WTC11 (cell line): ENCODE data around the gene GAB2. TPM values are rescaled to one million over a fixed set of nuclear protein-coding genes. Genes with fewer than 3 reads are reported as not detected.

Experiments
- ATAC-seq: fragments of 200-7000 bp; cut with Tn5 transposase; 2 replicates; pipeline ENCODE4 v1.10.0; 2021; ENCODE audit warnings: mild to moderate bottlenecking, moderate library complexity
- CTCF ChIA-PET: fragments of 300-600 bp; sonication (Branson Sonifier 250); formaldehyde crosslinking; loops from one replicate; lab custom pipeline; 2021; ENCODE audit warnings: antibody characterized with exemption; lab: Charles Lee
- POLR2A ChIA-PET: fragments of 350-600 bp; sonication (Branson Sonifier 250); formaldehyde crosslinking; loops from one replicate; lab custom pipeline; 2021; ENCODE audit warnings: antibody characterized with exemption; lab: Charles Lee
- DNase-seq: peaks from one replicate; pipeline ENCODE4 v3.0.0; 2021; ENCODE audit warnings: low spot score
- H3K27ac Mint-ChIP-seq: 2 replicates; pipeline ENCODE4 v1.8.0; 2021; ENCODE audit warnings: mixed read lengths
- H3K27me3 Mint-ChIP-seq: 2 replicates; pipeline ENCODE4 v1.8.0; 2021; ENCODE audit warnings: low read depth, mild to moderate bottlenecking, moderate library complexity, mixed read lengths
- H3K36me3 Mint-ChIP-seq: 2 replicates; pipeline ENCODE4 v1.8.0; 2021; ENCODE audit warnings: mixed read lengths
- H3K4me1 Mint-ChIP-seq: 2 replicates; pipeline ENCODE4 v1.8.0; 2022; ENCODE audit warnings: mixed read lengths
- H3K4me3 Mint-ChIP-seq: 2 replicates; pipeline ENCODE4 v1.8.0; 2021; ENCODE audit warnings: mild to moderate bottlenecking, moderate library complexity, mixed read lengths
- H3K9me3 Mint-ChIP-seq: 2 replicates; pipeline ENCODE4 v1.8.0; 2021; ENCODE audit warnings: mixed read lengths
- CREB1 ChIP-seq: sonication (generic); formaldehyde crosslinking; IDR thresholded peaks from 2 replicates; pipeline ENCODE4 v1.8.0; 2023; ENCODE audit warnings: mild to moderate bottlenecking, missing genetic modification reagents
- EMX1 ChIP-seq: fragments of 250-450 bp; sonication (Bioruptor Pico); IDR thresholded peaks from 2 replicates; pipeline ENCODE4 v1.8.0; 2021; ENCODE audit warnings: mild to moderate bottlenecking
- ETV6 ChIP-seq: sonication (generic); formaldehyde crosslinking; IDR thresholded peaks from 2 replicates; pipeline ENCODE4 v1.8.1; 2022; ENCODE audit warnings: mild to moderate bottlenecking, missing genetic modification reagents
- IRF2 ChIP-seq: sonication (generic); formaldehyde crosslinking; IDR thresholded peaks from 2 replicates; pipeline ENCODE4 v1.8.0; 2022; ENCODE audit warnings: low read depth, missing genetic modification reagents, borderline replicate concordance
- JAZF1 ChIP-seq: fragments of 250-450 bp; sonication (Bioruptor Pico); IDR thresholded peaks from 2 replicates; pipeline ENCODE4 v1.9.0; 2021; ENCODE audit warnings: moderate library complexity, mild to moderate bottlenecking, inconsistent platforms
- JUN ChIP-seq: sonication (generic); formaldehyde crosslinking; IDR thresholded peaks from 2 replicates; pipeline ENCODE4 v1.8.0; 2023; ENCODE audit warnings: mild to moderate bottlenecking, missing genetic modification reagents
- MXD4 ChIP-seq: fragments of 250-450 bp; sonication (Bioruptor Pico); IDR thresholded peaks from 2 replicates; pipeline ENCODE4 v1.8.0; 2021; ENCODE audit warnings: mild to moderate bottlenecking, moderate library complexity, borderline replicate concordance
- NFATC4 ChIP-seq: fragments of 250-450 bp; sonication (Bioruptor Pico); IDR thresholded peaks from 2 replicates; pipeline ENCODE4 v1.9.0; 2021; ENCODE audit warnings: mild to moderate bottlenecking
- NR1H2 ChIP-seq: sonication (generic); formaldehyde crosslinking; IDR thresholded peaks from 2 replicates; pipeline ENCODE4 v1.9.0; 2021; ENCODE audit warnings: mild to moderate bottlenecking, moderate library complexity, missing genetic modification reagents
- RORB ChIP-seq: fragments of 250-450 bp; sonication (Bioruptor Pico); IDR thresholded peaks from 2 replicates; pipeline ENCODE4 v1.9.0; 2021; ENCODE audit warnings: mild to moderate bottlenecking
- TCF7 ChIP-seq: sonication (generic); formaldehyde crosslinking; IDR thresholded peaks from 2 replicates; pipeline ENCODE4 v1.8.0; 2022; ENCODE audit warnings: mild to moderate bottlenecking, low read depth, missing genetic modification reagents, moderate library complexity
- TEAD1 ChIP-seq: sonication (generic); formaldehyde crosslinking; IDR thresholded peaks from 2 replicates; pipeline ENCODE4 v1.8.0; 2022; ENCODE audit warnings: mild to moderate bottlenecking, missing genetic modification reagents
- TEAD4 ChIP-seq: sonication (generic); formaldehyde crosslinking; IDR thresholded peaks from 2 replicates; pipeline ENCODE4 v1.8.0; 2022; ENCODE audit warnings: mild to moderate bottlenecking, missing genetic modification reagents
- TP53 ChIP-seq: sonication (generic); formaldehyde crosslinking; IDR thresholded peaks from 2 replicates; pipeline ENCODE4 v1.8.1; 2023; ENCODE audit warnings: mild to moderate bottlenecking, missing genetic modification reagents
- ZBTB21 ChIP-seq: sonication (generic); formaldehyde crosslinking; IDR thresholded peaks from 2 replicates; pipeline ENCODE4 v1.8.1; 2023; ENCODE audit warnings: mild to moderate bottlenecking, missing genetic modification reagents, borderline replicate concordance
- ZNF219 ChIP-seq: sonication (generic); formaldehyde crosslinking; IDR thresholded peaks from 2 replicates; pipeline ENCODE4 v1.8.0; 2023; ENCODE audit warnings: missing genetic modification reagents, mild to moderate bottlenecking, borderline replicate concordance
- ZNF317 ChIP-seq: sonication (generic); formaldehyde crosslinking; IDR thresholded peaks from 2 replicates; pipeline ENCODE4 v1.8.1; 2023; ENCODE audit warnings: low read depth, mild to moderate bottlenecking, moderate library complexity, missing genetic modification reagents, borderline replicate concordance
- ZNF416 ChIP-seq: fragments of 250-450 bp; sonication (Bioruptor Pico); IDR thresholded peaks from 2 replicates; pipeline ENCODE4 v1.9.0; 2021; ENCODE audit warnings: mild to moderate bottlenecking, inconsistent platforms
- ZNF671 ChIP-seq: fragments of 250-450 bp; sonication (Bioruptor Pico); IDR thresholded peaks from 2 replicates; pipeline ENCODE4 v1.8.0; 2021; ENCODE audit warnings: mild to moderate bottlenecking
- total RNA-seq: library from RNA; stranded (reverse); gene quantifications from 3 replicates; pipeline ENCODE4 v1.2.3, GENCODE V29; 2021
- TF ChIP-seq, protein P1 (sequence below): sonication (generic); formaldehyde crosslinking; IDR thresholded peaks from 2 replicates; pipeline ENCODE4 v1.8.0; 2022; ENCODE audit warnings: mild to moderate bottlenecking, missing genetic modification reagents
- TF ChIP-seq, protein P2 (sequence below): sonication (generic); formaldehyde crosslinking; IDR thresholded peaks from 2 replicates; pipeline ENCODE4 v1.8.1; 2023; ENCODE audit warnings: mild to moderate bottlenecking, missing genetic modification reagents
- TF ChIP-seq, protein P3 (sequence below): sonication (generic); formaldehyde crosslinking; conservative IDR thresholded peaks from 2 replicates; pipeline ENCODE4 v1.8.1; 2022; ENCODE audit warnings: mild to moderate bottlenecking, missing genetic modification reagents
- TF ChIP-seq, protein P4 (sequence below): sonication (generic); formaldehyde crosslinking; IDR thresholded peaks from 2 replicates; pipeline ENCODE4 v1.8.0; 2022; ENCODE audit warnings: mild to moderate bottlenecking, missing genetic modification reagents
- TF ChIP-seq, protein P5 (sequence below): sonication (generic); formaldehyde crosslinking; IDR thresholded peaks from 2 replicates; pipeline ENCODE4 v1.8.0; 2022; ENCODE audit warnings: missing genetic modification reagents
- TF ChIP-seq, protein P6 (sequence below): sonication (generic); formaldehyde crosslinking; IDR thresholded peaks from 2 replicates; pipeline ENCODE4 v1.8.0; 2022; ENCODE audit warnings: mild to moderate bottlenecking, missing genetic modification reagents

The GAB2 gene
- total RNA-seq, 1 experiment from 2014 or later: 10.6 TPM

DNA sequence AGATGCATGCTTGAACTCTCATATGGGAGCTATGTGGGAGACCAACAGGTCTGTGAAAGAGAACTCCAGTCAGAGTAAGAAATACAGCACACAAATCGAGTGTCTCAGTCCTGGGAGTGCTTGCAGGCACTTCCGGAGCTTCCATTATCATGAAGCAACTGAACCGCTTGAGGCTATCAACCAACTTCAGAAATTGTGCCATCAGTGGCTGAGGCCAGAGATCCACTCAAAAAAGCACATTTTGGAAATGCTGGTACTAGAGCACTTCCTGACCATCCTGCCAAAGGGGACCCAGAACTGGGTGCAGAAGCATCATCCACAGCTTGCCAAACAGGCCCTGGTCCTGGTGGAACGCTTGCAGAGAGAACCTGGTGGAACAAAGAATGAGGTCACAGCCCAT, 33.4 kb downstream of the GAB2 start (continued):
- TF ChIP-seq, protein P1, sequence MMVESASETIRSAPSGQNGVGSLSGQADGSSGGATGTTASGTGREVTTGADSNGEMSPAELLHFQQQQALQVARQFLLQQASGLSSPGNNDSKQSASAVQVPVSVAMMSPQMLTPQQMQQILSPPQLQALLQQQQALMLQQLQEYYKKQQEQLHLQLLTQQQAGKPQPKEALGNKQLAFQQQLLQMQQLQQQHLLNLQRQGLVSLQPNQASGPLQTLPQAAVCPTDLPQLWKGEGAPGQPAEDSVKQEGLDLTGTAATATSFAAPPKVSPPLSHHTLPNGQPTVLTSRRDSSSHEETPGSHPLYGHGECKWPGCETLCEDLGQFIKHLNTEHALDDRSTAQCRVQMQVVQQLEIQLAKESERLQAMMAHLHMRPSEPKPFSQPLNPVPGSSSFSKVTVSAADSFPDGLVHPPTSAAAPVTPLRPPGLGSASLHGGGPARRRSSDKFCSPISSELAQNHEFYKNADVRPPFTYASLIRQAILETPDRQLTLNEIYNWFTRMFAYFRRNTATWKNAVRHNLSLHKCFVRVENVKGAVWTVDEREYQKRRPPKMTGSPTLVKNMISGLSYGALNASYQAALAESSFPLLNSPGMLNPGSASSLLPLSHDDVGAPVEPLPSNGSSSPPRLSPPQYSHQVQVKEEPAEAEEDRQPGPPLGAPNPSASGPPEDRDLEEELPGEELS: no peak
- TF ChIP-seq, protein P2, sequence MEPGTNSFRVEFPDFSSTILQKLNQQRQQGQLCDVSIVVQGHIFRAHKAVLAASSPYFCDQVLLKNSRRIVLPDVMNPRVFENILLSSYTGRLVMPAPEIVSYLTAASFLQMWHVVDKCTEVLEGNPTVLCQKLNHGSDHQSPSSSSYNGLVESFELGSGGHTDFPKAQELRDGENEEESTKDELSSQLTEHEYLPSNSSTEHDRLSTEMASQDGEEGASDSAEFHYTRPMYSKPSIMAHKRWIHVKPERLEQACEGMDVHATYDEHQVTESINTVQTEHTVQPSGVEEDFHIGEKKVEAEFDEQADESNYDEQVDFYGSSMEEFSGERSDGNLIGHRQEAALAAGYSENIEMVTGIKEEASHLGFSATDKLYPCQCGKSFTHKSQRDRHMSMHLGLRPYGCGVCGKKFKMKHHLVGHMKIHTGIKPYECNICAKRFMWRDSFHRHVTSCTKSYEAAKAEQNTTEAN (CRISPR knock-in tag): no peak
- no peak for TF ChIP-seq TCF7 (CRISPR knock-in tag)
- TF ChIP-seq TEAD4: no peak
- no peak for TF ChIP-seq ZNF671 (CRISPR knock-in tag)
- no peak for TF ChIP-seq ZNF219 (CRISPR knock-in tag)
- no peak for TF ChIP-seq JAZF1 (CRISPR knock-in tag)
- TF ChIP-seq JUN: no peak

DNA sequence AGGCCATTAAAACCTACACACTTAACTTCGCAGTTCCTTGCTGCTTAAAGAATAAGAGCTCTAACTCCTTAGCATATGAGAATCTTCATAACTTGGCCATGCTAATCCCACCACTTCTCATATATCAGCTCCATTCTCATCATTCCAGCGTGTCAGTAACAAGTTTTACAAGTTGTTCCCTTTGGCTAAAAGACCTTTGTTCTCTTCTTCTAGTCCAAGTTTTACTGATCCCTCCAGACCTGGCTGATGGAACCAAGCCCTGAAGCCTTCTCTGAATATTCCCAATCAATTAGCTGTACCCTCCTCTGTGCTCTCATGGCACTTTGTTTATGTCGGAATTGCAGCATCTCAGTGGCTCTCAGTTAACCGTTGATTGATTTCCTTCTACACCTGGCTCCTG, 35.8 kb downstream of the GAB2 start:
- peaks cover 39% of the 10 kb centered on the region for H3K9me3 Mint-ChIP-seq
- POLR2A ChIA-PET: no interaction called here
- H3K4me1 Mint-ChIP-seq: peaks cover 21% of the 10 kb centered on the region
- H3K27me3 Mint-ChIP-seq: peaks cover 3% of the 10 kb centered on the region; the same call in 1 of the 2 replicates
- ATAC-seq (no peak), DNase-seq (no peak)
- peaks cover 12% of the 10 kb centered on the region for H3K36me3 Mint-ChIP-seq
- H3K27ac Mint-ChIP-seq: no peak overlapping the region
- CTCF ChIA-PET: interaction anchor here (0.6 to 0.7 kb wide), 2 partner anchors 14 to 31 kb away, joined by 3 read pairs; no protein-coding TSS in a partner anchor
- H3K4me3 Mint-ChIP-seq: no peak overlapping the region
- TF ChIP-seq TP53 (CRISPR knock-in tag) (no peak), RORB (no peak), ZNF416 (no peak), ZBTB21 (no peak), NR1H2 (CRISPR knock-in tag) (no peak), EMX1 (no peak), MXD4 (CRISPR knock-in tag) (no peak), IRF2 (CRISPR knock-in tag) (no peak), ZNF317 (CRISPR knock-in tag) (no peak), ZNF671 (CRISPR knock-in tag) (no peak), CREB1 (no peak), ETV6 (CRISPR knock-in tag) (no peak), NFATC4 (no peak), JAZF1 (CRISPR knock-in tag) (no peak), TEAD1 (CRISPR knock-in tag) (no peak)
- TF ChIP-seq, protein P3, sequence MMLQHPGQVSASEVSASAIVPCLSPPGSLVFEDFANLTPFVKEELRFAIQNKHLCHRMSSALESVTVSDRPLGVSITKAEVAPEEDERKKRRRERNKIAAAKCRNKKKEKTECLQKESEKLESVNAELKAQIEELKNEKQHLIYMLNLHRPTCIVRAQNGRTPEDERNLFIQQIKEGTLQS: no peak
- TF ChIP-seq, protein P4, sequence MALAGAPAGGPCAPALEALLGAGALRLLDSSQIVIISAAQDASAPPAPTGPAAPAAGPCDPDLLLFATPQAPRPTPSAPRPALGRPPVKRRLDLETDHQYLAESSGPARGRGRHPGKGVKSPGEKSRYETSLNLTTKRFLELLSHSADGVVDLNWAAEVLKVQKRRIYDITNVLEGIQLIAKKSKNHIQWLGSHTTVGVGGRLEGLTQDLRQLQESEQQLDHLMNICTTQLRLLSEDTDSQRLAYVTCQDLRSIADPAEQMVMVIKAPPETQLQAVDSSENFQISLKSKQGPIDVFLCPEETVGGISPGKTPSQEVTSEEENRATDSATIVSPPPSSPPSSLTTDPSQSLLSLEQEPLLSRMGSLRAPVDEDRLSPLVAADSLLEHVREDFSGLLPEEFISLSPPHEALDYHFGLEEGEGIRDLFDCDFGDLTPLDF (CRISPR knock-in tag): no peak
- TF ChIP-seq, protein P5, sequence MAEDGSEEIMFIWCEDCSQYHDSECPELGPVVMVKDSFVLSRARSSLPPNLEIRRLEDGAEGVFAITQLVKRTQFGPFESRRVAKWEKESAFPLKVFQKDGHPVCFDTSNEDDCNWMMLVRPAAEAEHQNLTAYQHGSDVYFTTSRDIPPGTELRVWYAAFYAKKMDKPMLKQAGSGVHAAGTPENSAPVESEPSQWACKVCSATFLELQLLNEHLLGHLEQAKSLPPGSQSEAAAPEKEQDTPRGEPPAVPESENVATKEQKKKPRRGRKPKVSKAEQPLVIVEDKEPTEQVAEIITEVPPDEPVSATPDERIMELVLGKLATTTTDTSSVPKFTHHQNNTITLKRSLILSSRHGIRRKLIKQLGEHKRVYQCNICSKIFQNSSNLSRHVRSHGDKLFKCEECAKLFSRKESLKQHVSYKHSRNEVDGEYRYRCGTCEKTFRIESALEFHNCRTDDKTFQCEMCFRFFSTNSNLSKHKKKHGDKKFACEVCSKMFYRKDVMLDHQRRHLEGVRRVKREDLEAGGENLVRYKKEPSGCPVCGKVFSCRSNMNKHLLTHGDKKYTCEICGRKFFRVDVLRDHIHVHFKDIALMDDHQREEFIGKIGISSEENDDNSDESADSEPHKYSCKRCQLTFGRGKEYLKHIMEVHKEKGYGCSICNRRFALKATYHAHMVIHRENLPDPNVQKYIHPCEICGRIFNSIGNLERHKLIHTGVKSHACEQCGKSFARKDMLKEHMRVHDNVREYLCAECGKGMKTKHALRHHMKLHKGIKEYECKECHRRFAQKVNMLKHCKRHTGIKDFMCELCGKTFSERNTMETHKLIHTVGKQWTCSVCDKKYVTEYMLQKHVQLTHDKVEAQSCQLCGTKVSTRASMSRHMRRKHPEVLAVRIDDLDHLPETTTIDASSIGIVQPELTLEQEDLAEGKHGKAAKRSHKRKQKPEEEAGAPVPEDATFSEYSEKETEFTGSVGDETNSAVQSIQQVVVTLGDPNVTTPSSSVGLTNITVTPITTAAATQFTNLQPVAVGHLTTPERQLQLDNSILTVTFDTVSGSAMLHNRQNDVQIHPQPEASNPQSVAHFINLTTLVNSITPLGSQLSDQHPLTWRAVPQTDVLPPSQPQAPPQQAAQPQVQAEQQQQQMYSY (CRISPR knock-in tag): no peak
- TF ChIP-seq, protein P6, sequence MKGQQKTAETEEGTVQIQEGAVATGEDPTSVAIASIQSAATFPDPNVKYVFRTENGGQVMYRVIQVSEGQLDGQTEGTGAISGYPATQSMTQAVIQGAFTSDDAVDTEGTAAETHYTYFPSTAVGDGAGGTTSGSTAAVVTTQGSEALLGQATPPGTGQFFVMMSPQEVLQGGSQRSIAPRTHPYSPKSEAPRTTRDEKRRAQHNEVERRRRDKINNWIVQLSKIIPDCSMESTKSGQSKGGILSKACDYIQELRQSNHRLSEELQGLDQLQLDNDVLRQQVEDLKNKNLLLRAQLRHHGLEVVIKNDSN (CRISPR knock-in tag): no peak
